Activated CD4-positive, alpha-beta T cell treated with anti-CD3 and anti-CD28 coated beads, Interleukin-2, amount 50 U/mL, for 1 hour (primary cell): ENCODE measurements around the gene BRD3OS.
A peak's percentile ranks its signal among the peaks of the same experiment; 100 is the strongest.

ENCODE experiments used
- DNase-seq: peaks from one replicate; pipeline ENCODE4 v3.0.0-alpha.2; 2020

The BRD3OS gene

GRCh38 chr9:134053941-134054761 lies 28.9 kb downstream of the BRD3OS start:
- DNase-seq: no peak

DNA sequence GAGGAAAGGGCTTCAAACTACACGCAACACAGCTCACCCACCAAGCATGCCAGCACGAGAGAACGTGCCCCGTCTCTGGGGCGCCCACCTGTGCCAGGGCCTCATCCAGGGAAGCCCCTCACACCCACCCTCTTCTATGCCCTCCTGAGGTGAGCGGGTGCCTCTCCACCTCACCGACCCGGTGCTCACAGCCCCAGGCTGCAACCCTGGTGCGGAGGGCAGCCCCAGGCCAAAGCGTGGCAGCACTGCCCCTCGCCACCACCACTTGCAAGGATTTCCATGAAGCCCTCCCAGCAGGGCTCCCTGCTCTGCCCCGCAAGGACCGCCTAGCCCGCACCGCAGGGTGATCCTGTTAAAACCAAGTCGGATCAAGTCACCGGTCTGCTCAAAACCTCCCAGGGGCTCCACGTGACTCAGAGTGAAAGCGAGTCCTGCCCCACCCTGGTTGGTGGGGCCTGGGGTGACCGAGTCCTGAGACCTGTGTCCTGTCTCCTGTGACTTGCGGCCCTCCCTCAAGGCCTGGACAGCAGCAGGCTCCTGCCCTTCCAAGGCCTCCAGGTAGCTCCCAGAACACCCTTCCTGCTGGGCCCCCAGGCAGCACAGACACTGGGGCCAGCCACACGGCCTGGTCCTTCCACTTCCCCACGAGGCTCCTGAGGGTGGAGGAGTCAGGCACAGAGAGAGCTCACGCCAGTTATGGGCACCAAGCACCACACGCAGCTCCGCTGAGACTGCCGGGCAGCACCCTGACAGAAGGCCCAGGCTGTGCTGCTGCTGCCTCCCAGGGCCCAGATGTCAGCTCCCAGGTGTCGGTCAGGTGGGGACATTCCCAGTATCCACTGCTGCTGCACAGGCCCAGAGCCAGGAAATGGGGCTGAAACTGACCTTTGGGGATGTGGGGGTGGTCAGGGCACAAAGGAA lies 29.9 kb downstream of the BRD3OS start:
- DNase-seq: no peak

GRCh38 chr9:134055981-134056461 lies 30.7 kb downstream of the BRD3OS start:
- no peak for DNase-seq

DNA sequence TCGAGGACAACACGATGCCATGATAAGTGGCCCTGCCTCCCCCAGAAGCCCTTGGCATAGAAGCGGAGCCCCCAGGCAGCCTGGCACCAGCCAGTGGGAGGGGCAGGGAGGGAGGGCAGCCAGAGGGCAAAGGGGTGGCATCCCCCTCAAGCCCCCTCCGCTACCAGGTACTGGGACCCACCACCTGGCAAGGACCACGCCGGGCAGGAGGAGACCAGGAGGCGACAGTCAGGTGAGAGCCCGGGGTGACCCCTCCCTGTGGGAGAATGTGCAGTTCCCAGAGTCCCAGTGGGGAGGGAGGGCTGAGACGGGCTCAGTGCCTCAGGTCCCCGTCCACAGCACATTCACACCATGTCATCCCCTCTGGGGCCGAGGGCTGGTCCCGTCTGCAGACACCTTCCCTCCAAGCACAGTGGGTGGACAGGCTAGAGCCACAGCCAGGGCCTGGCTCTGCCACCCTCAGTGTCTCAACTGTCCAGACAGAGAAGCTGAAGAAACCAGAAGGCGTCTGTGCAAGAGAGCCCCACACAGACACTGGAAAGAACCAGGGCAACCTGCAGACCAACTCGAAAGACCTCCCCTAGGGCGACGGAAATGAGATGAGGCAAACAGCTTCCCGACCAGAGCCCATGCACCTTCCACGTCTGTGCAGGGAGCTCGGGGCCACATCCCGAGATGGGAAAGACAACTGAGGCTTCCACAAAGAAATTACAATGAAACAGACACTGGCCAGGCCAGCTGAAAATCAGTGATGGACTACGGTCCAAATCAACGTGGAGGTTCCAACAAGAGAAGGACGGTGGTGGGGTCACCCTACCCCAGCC lies 31.4 kb downstream of the BRD3OS start:
- no peak for DNase-seq

DNA sequence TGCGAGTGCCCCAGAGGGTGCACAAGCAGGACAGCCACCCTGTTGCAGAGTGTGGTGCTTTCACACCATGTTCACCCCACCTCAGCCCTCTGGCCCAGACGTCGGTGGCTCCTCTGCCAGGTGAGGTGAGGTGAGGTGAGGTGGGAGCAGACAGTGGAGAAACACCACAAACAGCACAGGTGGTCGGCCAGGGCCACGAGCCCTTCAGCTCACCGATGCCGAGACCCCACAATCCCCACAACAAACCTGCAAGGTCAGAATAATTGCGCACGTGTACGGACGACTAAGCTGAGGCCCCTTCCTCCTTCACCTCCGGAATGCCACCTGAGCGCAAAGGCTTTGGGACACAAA lies 32.0 kb downstream of the BRD3OS start:
- no peak for DNase-seq

GRCh38 chr9:134057751-134058701 lies 32.7 kb downstream of the BRD3OS start:
- no peak for DNase-seq

DNA sequence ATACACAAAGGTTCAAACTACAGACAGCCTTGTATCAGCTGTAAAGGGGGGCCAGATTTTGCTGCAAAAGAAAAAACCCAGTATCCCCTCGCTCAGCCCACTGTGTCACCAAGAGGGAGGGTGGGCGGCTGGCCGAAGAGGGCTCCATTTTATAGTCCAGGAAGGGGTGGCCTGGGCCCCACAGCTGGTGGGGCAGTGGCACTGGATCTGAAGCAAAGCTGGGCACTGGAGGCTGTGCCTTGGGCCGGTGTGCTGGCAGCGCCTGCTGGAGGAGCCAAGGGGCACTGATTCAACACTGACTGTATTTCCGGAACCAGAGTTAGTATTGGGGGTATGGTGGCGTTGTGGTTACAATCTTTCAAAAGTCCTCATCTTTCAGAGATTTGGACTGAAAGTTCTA lies 33.4 kb downstream of the BRD3OS start:
- DNase-seq: no peak

DNA sequence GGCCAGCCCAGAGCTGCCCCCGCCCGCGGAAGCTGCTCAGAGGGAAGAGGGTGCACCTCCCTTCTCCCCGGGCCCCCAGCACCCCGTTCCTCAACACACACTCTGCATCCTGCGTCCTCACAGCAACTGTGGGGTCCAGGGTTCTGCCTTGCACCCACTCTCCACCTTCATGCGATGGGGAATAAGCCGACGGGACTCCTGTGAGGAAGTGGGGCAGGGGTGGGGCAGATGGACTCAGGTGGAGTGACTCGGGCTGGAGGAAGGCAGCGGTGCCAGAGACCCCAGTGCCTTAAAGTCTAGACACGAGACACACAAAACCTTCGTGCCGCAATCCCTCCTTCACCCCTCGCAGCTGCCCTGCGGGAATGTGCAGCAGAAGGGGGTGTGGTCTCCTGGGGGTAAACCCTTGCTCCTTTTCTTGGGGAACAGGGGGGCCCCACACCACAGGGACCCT lies 33.9 kb downstream of the BRD3OS start:
- no peak for DNase-seq

GRCh38 chr9:134059661-134060395 lies 34.5 kb downstream of the BRD3OS start:
- DNase-seq: no peak

- no peak for DNase-seq
Observed at GRCh38 chr9:134060546-134060945, 35.3 kb downstream of the BRD3OS start.

DNA sequence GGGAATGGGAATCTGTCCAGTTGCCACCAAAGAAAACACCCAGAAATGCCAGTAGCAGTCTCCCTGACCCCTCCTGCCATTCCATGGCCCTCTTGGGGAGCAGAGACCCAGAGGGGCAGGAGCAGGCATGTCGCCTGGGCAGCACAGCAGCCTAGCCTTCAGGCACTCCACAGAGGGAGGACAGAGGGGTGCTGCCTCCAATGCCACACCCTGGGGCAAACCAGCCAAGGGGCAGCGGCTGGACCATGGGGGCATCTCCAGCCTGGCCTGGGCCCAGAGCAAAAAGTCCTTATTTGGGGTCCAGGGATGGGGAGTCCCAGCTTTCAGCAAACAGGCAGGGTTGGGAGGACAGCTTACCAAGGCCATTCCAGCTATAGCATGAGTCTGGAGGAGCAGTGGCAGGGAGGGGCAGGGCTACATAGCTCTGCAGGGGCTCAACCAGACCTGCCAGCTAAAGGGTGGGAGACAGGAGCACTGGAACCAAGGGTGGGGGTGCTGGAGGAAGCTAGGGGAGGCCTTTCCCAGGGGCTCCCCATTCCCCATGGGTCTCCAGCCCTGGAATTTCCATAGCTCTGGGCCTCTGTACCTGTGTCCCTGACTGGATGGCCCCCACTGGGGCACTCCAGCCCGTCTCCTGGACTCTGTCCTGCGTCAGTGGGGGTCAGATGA lies 35.9 kb downstream of the BRD3OS start:
- no peak for DNase-seq

- DNase-seq: no peak
Observed at GRCh38 chr9:134061688-134062371, 36.5 kb downstream of the BRD3OS start.

DNA sequence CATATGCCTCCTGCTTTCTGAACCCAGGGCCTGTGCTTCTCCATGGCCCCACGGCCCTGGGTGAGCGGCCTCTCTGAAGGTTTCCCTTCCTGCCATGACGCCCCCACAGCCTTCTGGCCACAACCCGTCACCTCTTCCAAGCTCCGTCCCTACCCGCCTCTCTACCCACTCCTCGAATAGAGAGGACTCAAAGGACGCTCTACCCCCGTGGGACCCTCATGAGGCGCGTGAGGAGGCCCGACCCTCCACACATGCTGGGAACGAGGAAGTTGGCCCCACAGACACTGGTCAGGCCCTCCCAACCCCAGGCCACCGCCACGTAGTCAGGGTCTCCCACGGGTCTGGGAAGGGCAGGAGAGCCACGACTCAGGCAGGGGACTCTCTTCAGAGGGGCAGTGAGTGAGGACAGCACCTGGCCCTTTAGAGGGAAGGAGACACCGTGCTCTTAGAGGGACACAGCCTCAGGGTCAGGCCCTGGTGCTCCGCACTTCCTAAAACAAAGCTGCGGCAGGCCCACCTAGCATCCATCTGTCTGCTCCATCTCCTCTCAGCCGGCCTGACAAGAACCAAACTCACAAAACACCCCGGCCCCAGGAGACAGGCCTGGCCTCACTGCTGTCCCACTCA lies 37.3 kb downstream of the BRD3OS start:
- DNase-seq: no peak

- DNase-seq: no peak
Observed at GRCh38 chr9:134063088-134063570, 37.8 kb downstream of the BRD3OS start.

- DNase-seq: no peak
Observed at GRCh38 chr9:134063571-134064450, 38.5 kb downstream of the BRD3OS start.

DNA sequence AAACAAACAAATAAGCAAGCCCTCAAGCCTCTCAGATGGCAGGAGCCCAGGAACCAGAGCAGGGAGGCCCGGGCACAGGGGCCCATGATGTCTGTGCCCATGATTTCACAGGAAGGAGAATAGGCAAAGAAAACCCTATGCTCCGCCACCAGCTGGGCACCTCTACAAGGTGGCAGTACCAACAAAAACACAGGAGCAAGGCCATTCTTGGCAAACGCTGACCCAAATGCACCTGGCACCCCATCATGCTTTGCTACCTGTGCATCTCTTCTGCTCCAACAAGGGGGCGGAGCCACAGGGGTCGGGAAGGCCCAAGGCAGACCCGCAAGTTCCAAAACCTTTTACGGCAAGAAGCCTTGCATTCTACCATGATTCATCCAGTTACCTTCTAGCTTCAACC lies 39.4 kb downstream of the BRD3OS start:
- DNase-seq: no peak

DNA sequence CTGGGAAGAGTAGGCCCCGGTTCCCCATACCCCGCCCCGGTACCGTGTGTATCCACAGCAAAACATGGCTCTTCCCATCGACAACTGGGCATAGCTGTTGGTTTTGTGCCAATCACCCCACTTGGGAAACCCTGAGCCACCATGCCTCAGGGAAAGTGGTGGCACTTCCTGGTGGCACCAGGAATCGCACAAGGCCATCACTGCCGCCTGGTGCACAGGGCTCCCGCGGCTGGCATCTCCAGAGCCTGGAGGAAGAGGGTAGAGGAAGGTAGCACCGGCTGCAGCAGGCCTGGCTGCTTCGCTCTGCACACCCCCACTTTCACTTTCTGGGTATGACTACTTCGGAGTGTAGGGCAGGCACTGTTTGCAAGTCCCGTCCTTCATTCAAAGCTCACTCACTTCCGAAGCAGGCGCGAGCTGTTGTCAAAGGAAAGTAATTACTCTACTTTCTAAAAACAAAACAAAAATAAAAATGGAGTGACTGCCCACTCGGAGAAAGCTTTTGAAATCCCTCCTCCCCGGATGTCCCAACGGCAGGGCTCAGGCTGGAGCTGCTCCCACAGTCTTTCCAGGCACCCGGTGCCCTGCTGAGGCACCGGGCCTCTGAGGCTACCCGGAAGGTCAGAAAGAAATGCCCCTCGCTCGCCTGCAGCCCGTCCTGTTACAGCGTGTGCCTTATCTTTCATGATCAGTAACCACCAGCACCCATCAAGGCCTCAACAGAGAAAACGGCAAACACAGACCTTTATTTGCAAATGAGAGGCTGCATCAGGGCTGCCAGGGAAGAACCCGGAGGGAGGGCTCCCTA lies 40.5 kb downstream of the BRD3OS start:
- peak; percentile 44 for DNase-seq
